ENCODE results near the gene LAMTOR2.
"Not testable (repeated sequence)": the region's sequence is repeated elsewhere in the genome, so short reads cannot be mapped to it uniquely, and the experiment has no call there.

The LAMTOR2 gene

DNA sequence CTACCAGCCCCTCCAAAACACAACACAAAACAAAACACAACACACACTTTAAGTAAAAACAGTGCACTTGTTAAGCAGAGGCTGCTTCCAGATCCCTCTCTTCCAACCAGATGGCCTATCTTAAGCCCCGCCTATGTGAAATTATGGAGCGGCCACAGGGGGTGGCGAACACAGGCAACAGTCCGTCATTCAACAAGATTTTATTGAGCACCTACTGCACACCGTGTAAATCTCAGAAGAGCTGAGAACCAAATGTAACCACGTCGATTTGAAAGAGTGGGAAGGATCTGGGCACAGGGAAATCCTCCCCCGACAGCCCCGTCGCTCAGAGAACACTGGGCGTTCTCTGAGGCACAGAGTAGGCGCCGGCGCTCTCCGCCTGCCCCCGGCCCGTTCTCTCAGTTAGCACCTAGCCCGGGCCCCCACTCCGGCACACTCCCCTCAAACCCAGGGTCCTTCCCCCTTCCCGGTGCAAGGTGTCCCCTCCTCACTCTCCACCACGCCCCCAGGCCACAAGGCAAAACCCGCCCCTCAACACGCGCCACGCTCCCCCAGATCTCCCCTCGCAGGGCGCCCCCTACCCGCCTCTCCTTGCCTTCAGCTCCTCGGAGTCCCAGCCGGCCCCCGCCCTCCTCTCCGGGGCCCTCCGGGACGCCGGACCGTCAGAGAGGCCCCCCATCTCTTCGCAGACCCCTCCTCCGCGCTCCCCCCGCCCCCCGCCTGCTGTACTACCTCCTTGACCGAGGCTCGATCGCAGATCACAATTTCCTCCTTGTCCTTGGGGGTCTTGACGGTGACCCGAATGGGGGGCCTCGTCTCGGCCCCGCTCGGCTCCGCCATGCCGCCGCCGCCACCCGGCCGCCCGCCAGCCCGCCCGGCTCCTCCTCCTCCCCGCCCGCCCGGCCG lies 1.5 kb upstream of the LAMTOR2 start:
- DNase-seq = no peak

DNA sequence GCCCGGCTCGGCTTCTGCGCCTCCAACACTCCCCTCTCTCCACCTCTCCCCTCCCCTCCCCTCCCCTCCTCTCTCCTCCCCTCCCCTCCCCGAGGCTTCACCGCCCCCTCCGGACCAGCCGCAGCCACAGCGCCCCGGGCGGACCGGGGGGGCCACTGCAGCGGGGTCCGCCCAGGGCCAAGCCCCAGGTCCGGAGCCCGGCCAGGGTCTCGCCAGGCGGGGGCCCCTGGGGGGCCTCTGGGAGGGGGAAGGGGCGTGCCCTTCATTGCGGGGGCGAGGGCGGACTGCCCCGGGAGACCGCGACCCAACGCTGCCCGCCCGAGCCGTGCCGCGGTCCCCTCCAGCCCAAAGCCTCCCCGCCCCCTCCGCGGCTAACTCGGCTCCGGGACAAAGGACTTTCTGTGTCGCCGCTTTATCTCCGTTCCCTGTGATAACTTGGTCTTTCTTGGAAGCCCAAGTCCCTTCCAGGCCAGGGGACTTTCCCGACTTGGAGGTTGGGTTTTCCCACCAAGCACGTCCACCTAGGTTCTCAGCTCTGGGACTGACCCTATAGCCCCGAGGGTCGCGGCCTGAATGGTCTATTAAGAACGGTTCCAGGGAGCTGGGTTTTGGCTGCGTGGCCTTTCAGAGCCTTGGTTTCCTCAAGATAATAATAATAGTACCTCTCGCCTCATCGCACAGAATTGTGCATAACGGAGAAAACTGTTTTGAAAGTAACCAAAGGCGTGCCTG lies 648 bp upstream of the LAMTOR2 start, which contains the start of gene UBQLN4:
UBQLN4 (minus strand) TSS at position 31 of the 732 bp plus-strand sequence. CDS start 97 bp downstream, outside the sequence.
- peak; percentile 62 for DNase-seq

DNA sequence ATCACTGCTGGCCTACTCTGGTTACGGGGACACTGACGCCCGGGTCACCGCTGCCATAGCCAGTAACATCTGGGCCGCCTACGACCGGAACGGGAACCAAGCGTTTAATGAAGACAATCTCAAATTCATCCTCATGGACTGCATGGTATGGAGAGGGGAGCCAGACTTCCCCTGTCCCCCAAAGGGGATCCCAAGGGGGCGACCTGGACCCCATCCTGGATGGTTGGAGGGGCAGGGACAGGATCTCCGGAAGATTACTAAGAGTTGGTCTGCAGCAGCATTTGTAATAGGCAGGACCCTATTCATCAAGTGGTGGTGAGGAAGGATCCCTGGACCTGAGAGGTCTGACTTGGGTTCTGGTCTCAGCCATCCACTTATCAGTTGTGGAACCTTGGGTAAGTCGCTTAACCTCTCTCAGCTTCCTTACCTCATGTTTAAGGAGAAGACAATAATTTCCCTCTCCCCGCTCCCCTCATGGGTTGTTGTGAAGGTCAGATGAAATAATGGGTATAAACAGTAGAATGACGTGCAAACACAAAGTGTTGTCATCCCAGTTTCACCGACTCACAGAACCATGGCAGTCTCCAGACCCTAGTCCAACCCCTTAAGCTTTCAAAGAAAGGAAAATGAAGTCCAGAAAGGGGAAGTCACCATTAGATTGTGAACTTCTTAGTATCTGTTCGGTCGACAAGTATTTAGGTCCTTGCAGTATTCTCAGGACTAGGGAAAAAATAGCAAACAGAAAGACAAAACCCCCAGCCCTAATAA lies 883 bp downstream of the LAMTOR2 start:
- no peak for DNase-seq

DNA sequence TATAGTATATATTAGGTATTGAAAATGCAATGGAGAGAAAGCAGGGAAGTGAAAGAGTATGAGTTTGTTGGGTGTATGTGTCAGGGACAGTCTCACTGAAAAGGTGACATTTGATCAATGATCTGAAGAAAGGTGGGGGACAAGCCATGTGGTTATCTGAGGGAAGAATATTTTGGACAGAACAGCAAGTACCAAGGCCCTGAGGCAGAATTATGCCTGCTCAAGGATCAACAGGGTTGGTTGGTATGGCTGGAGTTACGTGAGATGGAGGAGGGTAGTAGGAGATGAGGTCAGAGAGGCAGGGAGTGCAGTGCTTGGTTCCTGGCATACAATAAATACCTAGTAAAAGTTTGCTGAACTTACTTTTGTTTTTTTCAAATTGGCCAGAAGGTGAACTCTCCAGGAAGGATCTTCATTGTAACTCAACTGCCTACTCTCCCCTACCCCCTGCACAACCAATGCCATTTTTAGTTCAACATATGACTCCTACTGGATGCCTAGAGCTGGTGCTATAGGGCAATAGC lies 1.8 kb downstream of the LAMTOR2 start:
- no peak for DNase-seq

DNA sequence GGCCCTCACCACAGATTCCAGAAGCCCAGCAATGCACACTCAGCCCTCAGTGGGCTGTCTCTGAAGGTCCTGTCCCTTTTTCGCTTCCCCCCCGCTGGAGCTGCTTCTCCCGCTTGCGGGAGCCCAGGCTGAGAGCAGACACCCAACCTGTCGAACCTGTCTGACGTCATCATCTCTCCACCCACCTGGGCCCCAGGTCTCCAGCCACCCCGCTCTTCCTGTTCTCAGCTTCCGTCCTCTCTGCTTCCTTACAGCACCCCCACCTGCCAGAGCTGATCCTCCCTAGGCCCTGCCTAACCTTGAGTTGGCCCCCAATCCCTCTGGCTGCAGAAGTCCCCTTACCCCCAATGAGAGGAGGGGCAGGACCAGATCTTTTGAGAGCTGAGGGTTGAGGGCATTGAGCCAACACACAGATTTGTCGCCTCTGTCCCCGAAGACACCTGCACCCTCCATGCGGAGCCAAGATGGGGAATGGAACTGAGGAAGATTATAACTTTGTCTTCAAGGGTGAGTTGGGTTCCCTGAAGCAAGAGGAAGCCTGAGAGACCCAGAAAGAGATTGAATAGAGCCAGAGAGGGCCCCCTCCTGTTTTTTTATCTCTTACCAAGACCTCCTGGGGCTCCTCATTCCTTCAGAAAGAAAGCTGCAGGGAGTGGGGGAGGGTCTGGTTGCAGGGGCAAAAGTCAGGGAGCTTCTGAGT lies 6.5 kb downstream of the LAMTOR2 start, which contains the start of gene RAB25:
RAB25 (plus strand) TSS at position 224 of the 700 bp plus-strand sequence; CDS start at position 465, 241 bp downstream.
- no peak for DNase-seq

DNA sequence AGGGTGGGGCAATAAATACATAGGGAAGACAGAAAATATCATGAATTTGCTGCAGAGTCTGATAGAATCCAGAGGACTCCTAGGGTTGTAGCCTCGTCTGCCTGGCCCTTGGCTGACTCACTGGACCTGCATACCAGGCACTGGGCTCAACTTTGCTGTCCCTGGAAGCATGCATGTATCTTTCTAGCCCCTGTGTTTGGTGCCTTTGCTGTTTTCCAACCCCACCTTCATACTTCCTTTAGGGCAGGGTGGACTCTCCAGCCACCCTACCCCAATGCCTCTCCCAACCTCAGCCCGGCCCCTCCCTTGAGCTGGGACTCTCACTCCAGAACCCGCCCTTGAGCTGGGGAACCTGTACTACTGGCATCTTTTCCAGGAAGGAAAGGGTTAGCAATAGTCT lies 7.6 kb downstream of the LAMTOR2 start:
- no peak for DNase-seq

DNA sequence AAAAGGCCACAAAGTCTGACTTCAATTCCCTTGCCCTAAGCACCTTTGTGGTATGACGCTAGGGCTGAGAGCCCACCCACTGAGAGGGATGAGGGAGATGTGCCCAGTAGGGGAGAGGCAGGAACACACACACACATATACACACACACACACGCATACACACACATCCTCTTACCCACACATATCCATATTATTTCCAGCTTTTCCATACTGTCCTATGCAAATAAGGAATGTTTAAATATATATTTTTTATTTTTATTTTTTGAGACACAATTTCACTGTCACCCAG lies 9.4 kb downstream of the LAMTOR2 start:
- no peak for DNase-seq

DNA sequence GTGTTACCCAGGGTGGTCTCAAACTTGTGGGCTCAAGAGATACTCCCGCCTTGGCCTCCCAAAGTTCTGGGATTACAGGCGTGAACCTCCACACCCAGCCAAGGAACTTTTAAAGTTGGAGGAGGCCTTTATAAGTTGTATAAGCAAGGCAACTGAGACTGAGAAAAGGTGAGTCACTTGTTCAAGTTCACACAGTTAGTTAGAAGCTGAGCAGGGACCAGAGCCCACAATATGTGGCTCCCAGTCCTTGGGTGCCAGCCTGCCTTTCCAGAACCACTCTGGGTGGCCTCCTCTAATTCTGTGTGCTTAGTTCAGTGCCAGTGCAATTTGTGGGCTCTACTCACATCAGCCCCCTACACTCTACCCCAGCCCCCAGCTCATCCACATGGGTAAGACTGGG lies 10.0 kb downstream of the LAMTOR2 start:
- no peak for DNase-seq

DNA sequence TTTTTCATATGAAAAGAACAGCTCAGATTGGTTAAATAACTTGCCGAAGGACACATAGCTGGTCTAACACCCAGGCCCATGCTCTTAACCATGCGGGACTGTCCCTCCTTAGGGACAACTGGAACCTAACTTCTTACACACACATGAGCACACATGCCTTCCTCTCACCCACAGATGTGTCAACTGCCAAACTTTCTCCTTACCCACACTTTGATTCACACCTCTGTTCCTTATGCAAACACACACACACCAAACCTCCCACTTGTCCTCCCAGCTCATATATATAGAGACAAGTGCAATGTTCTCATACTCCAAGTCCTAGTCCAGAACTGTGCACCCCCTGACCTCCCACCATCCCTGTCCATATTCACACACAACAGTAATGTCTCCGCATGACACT lies 10.6 kb downstream of the LAMTOR2 start:
- DNase-seq = no peak

DNA sequence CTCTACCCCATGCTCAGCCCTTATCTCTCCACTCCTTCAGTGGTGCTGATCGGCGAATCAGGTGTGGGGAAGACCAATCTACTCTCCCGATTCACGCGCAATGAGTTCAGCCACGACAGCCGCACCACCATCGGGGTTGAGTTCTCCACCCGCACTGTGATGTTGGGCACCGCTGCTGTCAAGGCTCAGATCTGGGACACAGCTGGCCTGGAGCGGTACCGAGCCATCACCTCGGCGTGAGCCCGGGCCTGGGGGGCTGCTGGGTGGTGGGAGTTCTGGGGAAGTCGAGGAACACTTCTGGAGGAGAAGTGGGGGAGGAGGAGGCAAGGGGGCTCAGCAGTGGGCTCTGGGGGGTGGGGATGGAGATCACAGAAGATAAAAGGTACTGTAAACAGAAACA lies 11.3 kb downstream of the LAMTOR2 start:
- DNase-seq = no peak

DNA sequence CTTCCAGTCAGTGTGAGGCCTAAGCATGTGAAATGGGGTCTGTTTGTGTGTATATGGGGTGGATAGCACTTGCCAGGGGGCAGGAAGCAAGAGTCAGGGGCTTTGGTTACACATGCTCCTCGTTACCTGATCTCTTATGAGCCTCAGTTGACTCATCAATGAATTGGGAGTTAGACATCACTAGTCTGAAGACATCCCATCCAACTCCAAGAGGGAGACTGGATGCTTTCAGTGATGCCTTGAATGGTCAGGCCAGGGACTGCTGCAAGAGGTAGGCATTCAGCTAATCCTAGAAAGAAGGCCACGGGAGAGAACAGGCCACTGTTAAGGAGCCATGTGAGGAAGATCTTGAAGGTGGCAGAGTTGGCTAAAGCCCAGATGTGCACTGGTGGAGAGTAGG lies 12.7 kb downstream of the LAMTOR2 start:
- no peak for DNase-seq

DNA sequence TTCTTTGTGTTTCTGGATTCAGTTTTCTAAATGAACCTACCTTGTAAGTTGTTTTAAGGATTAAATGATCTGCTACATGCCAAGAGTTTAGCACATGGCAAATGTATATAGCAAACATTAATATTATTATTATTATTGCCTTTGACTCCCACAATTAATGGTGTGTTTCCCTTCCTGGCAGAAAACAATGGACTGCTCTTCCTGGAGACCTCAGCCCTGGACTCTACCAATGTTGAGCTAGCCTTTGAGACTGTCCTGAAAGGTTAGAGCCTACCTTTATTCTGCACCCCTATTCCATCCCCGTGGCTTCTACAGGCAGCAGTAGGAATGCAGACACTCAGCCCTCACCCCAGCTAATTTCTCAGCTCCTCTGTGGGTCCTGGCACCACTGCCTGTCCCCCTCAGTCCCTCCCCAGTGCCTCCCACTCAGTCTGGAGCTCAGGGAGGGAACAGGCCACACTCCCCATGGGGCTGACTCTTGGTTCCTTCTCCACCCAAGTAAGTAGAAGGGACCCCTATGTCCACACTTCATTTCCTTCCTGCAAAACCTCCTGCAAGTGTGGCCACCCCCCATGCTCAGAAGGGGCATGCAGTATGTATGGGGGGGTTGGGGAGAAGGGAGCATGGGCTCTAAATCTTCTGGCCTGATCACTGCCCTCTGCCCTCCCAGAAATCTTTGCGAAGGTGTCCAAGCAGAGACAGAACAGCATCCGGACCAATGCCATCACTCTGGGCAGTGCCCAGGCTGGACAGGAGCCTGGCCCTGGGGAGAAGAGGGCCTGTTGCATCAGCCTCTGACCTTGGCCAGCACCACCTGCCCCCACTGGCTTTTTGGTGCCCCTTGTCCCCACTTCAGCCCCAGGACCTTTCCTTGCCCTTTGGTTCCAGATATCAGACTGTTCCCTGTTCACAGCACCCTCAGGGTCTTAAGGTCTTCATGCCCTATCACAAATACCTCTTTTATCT lies 15.2 kb downstream of the LAMTOR2 start:
- DNase-seq = no peak

DNA sequence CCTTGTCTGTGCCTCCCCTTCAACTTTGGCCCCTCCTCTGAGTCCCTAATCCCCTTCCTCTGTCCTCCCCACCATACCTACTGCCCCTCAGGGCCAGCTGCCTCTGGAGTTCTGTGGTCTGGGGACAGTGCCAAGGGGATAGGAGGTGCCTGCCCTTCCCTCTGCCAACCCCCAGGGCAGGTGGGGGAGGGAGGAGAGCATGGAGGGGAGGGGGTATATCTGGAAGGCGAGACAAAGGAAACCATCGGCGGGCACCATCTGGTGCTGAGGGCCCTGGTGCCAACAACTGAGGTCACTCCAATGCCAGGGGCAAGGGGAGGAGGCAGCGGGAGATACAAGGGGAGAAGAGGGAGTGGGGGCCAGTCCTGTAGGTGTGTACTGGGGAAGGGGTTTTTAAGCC lies 16.0 kb downstream of the LAMTOR2 start:
- DNase-seq = no peak

DNA sequence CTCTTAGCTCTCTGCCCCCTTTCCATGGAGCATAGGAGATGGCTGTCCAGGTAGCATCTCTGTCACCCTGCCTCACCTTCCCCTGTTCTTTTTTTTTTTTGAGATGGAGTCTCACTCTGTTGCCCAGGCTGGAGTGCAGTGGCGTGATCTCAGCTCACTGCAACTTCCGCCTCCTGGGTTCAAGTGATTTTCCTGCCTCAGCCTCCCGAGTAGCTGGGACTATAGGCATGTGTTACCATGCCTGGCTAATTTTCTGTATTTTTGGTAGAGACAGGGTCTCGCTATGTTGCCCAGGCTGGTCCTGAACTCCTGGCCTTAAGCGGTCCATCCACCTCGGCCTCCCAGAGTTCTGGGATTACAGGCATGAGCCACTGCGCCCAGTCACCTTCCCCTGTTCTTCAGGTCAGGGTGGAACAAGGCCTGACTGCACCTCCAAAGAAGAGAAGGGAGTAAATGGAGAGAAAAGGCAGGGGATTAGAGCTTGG lies 16.8 kb downstream of the LAMTOR2 start:
- not testable (repeated sequence) for DNase-seq

DNA sequence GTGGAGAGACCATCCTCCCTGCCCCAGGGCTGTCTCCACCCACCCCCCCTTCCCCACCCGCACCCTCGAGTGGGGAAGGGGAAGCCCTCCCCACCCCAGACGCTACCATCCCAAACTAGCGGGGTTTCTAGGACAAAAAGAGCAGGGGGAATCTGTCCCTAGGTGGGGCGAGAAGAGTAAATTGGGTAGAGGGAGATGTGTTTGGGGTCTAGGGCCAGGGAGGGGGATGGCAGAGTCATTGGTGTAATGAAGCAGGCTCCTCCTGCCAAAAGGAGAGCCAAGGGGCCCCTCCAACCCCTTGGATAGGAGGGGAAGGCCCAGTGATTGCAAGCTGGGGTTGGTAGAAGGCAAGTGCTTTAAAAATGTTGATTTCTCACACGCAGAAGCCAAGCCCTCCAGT lies 17.7 kb downstream of the LAMTOR2 start:
- DNase-seq = no peak

DNA sequence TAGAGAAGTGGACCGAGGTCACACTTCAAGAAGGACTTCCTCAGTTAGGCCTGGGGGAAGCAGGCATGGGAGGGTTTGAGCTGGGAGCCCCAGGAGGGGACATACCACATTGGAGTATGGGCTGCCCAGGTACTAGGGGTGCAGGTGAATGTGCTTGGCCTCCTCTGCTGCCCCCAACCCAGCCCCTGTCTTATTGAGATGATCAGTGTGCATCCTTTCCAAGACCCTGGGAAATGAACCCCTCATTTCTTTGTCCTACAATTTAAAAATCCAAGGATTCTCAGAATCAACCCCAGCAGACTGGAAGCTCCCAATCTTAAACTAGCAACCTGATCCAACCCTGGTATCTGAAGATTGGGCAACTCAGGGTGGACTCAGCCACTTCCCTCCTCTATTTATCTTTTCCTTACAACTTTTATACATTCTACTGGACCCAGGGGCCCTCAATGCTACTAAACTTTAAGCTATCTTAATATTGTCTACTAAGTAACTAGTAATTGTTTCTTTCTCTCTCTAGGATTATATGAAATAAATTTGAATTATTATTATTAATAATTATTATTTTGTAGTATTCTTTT lies 18.6 kb downstream of the LAMTOR2 start:
- no peak for DNase-seq

DNA sequence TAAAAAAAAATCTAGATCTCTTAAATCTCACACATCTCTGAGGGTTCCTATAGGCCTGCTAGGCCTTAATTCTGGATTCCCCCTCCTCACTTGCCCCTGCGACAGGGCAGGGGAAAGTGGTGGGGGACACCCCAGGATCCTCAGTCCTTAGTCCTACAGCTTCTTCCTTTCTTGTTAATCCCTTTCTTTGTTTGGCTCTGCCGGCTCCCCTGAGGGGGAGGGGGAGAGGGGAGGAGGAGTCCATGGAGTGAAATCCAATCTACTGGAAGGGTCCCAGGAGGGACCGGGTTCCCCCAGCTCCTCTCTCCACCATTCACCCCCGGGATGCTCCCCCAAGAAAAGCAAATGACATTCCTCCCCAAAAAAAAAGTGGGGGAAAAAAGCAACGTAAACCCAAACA lies 19.2 kb downstream of the LAMTOR2 start:
- no peak for DNase-seq

DNA sequence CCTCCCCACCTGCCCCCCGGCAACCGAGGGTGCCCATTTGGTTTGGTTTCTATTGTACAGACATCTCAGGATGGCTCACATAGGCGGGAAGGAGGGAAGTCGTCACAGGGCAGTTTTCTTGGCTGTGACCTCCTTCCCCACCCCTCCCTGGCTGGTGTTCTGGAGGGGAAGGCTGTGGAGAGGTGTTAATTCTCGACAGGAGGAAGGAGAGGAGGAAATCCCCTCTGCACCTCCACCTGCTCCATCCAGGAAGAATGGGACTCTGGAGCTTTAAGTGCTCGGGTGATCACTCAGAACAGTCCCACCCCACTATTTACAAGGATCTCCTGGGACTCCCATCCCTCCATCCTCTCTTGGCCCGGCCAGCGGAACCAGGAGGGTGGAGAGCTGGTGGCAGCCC lies 20.1 kb downstream of the LAMTOR2 start:
- no peak for DNase-seq

DNA sequence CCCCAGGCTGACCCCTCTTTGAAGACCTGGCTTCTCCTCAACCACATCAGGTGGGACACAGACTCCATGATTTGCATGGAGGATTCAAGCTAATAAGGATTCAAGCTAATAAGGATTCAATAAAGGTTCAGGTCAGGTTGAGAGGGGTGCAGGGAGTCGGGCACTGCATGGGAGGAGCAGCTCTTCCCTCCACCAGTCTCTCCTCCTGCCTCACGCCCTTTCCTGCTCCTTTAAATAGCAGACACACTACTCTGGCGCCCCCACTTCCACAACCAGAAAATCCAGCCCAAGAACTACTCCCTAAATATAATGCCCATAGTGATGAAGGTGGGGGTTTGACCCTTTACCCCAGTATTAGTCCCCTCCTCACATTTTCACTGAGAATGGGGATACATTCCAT lies 20.6 kb downstream of the LAMTOR2 start:
- no peak for DNase-seq

DNA sequence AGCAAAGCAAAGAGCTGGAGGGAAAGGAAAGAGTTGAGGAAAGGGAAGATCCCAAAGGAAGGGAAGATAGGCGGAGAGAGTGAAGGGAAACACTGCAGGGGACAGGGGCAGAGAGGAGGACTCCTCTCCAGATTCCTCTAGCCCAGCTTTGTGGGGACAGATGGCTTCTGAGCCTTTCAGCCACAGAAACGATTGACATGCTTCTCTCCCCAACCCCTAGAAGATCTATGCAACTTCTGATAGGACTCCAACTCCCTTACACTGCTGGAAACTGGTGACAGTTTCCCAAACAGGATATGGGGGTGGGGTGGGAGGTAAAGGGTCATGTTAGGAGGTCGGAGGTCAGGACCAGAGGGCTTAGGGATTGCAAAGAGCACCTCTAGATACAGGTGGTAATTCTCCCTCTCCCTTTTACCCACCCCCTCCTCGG lies 21.2 kb downstream of the LAMTOR2 start:
- DNase-seq = no peak

Data from GOT3 (cell line).